ENCODE data around the gene CLSTN2. TPM values are rescaled to one million over a fixed set of nuclear protein-coding genes. Genes with fewer than 3 reads are reported as not detected.

CLSTN2 gene
- total and polyA plus RNA-seq, 3 donors from 2014 or later, result 3.1 to 5.7 (median 3.8) TPM

GRCh38 chr3:140610544-140610943 is 675.6 kb downstream of the CLSTN2 start:
- H3K27ac ChIP-seq, result no peak overlapping the region
- H3K4me1 ChIP-seq, result no peaks in the 10 kb centered on the region
- TF ChIP-seq CTCF (IDR thresholded peaks at IDR 0.05), result no peak
- no peak for TF ChIP-seq POLR2A (IDR thresholded peaks at IDR 0.05)
- WGBS, 2 donors, result 86 to 92% methylated on average over 3 of the region's 3 CpGs
- no peak overlapping the region for H3K4me3 ChIP-seq
- intact Hi-C loops (cut with DNase I; ENCODE audit: low total_unique reads), result no loop called here
- H3K36me3 ChIP-seq (ENCODE audit: low read depth, missing control alignments), result no peaks in the 10 kb centered on the region
- DNase-seq, result no peak
- H3K9me3 ChIP-seq, result no peaks in the 10 kb centered on the region
- H3K27me3 ChIP-seq, result no peaks in the 10 kb centered on the region

- Histone ChIP-seq H3K4me1 (no peaks in the 10 kb centered on the region), H3K9me3 (no peaks in the 10 kb centered on the region), H3K27ac (no peak overlapping the region), H3K27me3 (no peaks in the 10 kb centered on the region), H3K4me3 (no peak overlapping the region), H3K36me3 (ENCODE audit: low read depth, missing control alignments) (no peaks in the 10 kb centered on the region)
- DNase-seq, result no peak
- WGBS, 2 donors, result 94 to 95% methylated on average over 1 of the region's 1 CpG
- TF ChIP-seq CTCF (IDR thresholded peaks at IDR 0.05) (no peak), POLR2A (IDR thresholded peaks at IDR 0.05) (no peak)
- intact Hi-C loops (cut with DNase I; ENCODE audit: low total_unique reads), result no loop called here
Observed at GRCh38 chr3:140614001-140614400, 679.0 kb downstream of the CLSTN2 start.

GRCh38 chr3:140617135-140617534 is 682.1 kb downstream of the CLSTN2 start:
- Histone ChIP-seq H3K36me3 (ENCODE audit: low read depth, missing control alignments) (no peaks in the 10 kb centered on the region), H3K9me3 (no peaks in the 10 kb centered on the region), H3K4me1 (no peaks in the 10 kb centered on the region), H3K27ac (no peak overlapping the region), H3K27me3 (no peaks in the 10 kb centered on the region), H3K4me3 (no peak overlapping the region)
- TF ChIP-seq POLR2A (IDR thresholded peaks at IDR 0.05), result no peak
- no peak for TF ChIP-seq CTCF (IDR thresholded peaks at IDR 0.05)
- intact Hi-C loops (cut with DNase I; ENCODE audit: low total_unique reads), result no loop called here
- 78 to 93% methylated on average over 2 of the region's 2 CpGs for WGBS, 2 donors
- no peak for DNase-seq

GRCh38 chr3:140626856-140627255 is 691.9 kb downstream of the CLSTN2 start:
- intact Hi-C loops (cut with DNase I; ENCODE audit: low total_unique reads), result no loop called here
- no peak overlapping the region for H3K4me3 ChIP-seq
- 94 to 95% methylated on average over 7 of the region's 7 CpGs for WGBS, 2 donors
- H3K27me3 ChIP-seq, result no peaks in the 10 kb centered on the region
- TF ChIP-seq POLR2A (IDR thresholded peaks at IDR 0.05) (no peak), CTCF (IDR thresholded peaks at IDR 0.05) (no peak)
- no peak overlapping the region for H3K27ac ChIP-seq
- H3K36me3 ChIP-seq (ENCODE audit: low read depth, missing control alignments), result no peaks in the 10 kb centered on the region
- no peaks in the 10 kb centered on the region for H3K4me1 ChIP-seq
- H3K9me3 ChIP-seq, result no peaks in the 10 kb centered on the region
- DNase-seq, result no peak

Small RNAs within 50 kb of the gene (small RNA-seq; reads per million reads assigned to genes)
- 0 reads per million in 2 donors for gene AC048346.1
